Stimulated activated CD4-positive, alpha-beta T cell treated with anti-CD3 and anti-CD28 coated beads, Interleukin-2, amount 100 ng/mL, for 4 hours (primary cell): ENCODE data around the gene SCTR.

Source experiments
- DNase-seq: peaks from one replicate; pipeline ENCODE4 v3.0.0-alpha.2; 2020; ENCODE audit warnings: low read depth

SCTR gene

GRCh38 chr2:119523952-119524694 is at the start of gene SCTR:
Gene SCTR, minus strand, starts transcription at chr2:119524483. Its CDS starts 257 bp downstream, at chr2:119524226.
- DNase-seq: no peak

GRCh38 chr2:119567292-119567691 is 43.0 kb upstream of the SCTR start:
- DNase-seq: no peak

- DNase-seq: no peak
These were observed 41.2 kb upstream of the SCTR start for GRCh38 chr2:119565481-119565880.

- no peak for DNase-seq
These were observed 29.5 kb upstream of the SCTR start for GRCh38 chr2:119553687-119554344.

- DNase-seq: no peak
These were observed 28.6 kb upstream of the SCTR start for GRCh38 chr2:119552902-119553301.

GRCh38 chr2:119550856-119551255 is 26.6 kb upstream of the SCTR start:
- no peak for DNase-seq

GRCh38 chr2:119550346-119550745 is 26.1 kb upstream of the SCTR start:
- DNase-seq: no peak

- DNase-seq: no peak
These were observed 25.0 kb upstream of the SCTR start for GRCh38 chr2:119549241-119549640.

GRCh38 chr2:119548516-119549120 is 24.3 kb upstream of the SCTR start:
- DNase-seq: no peak

GRCh38 chr2:119546447-119546767 is 22.1 kb upstream of the SCTR start:
- no peak for DNase-seq

GRCh38 chr2:119545754-119546446 is 21.6 kb upstream of the SCTR start:
- no peak for DNase-seq

GRCh38 chr2:119544939-119545475 is 20.7 kb upstream of the SCTR start:
- DNase-seq: no peak

- DNase-seq: peak; percentile 7
These were observed 20.0 kb upstream of the SCTR start, which contains the start of gene CFAP221 for GRCh38 chr2:119544075-119544938. Gene CFAP221, plus strand, starts transcription at chr2:119544449. Its CDS starts 1,683 bp downstream, at chr2:119546132.

- no peak for DNase-seq
These were observed 17.2 kb upstream of the SCTR start for GRCh38 chr2:119541476-119541875.

GRCh38 chr2:119537792-119538191 is 13.5 kb upstream of the SCTR start:
- no peak for DNase-seq

GRCh38 chr2:119536707-119537106 is 12.4 kb upstream of the SCTR start:
- no peak for DNase-seq

GRCh38 chr2:119536211-119536610 is 11.9 kb upstream of the SCTR start:
- no peak for DNase-seq

- DNase-seq: no peak
These were observed 9.3 kb upstream of the SCTR start for GRCh38 chr2:119533560-119533959.

- DNase-seq: no peak
These were observed 7.0 kb upstream of the SCTR start for GRCh38 chr2:119531292-119531691.

- no peak for DNase-seq
These were observed 3.7 kb upstream of the SCTR start for GRCh38 chr2:119527999-119528398.

GRCh38 chr2:119525614-119526013 is 1.3 kb upstream of the SCTR start:
- no peak for DNase-seq
